ENCODE results near the gene AUH. TPM values are rescaled to one million over a fixed set of nuclear protein-coding genes. Genes with fewer than 3 reads are reported as not detected.

AUH gene
- total and polyA plus RNA-seq, 2 donors (not counting 1 experiment from before 2014, with no cell fraction given) = 5.2 to 29.1 TPM

DNA sequence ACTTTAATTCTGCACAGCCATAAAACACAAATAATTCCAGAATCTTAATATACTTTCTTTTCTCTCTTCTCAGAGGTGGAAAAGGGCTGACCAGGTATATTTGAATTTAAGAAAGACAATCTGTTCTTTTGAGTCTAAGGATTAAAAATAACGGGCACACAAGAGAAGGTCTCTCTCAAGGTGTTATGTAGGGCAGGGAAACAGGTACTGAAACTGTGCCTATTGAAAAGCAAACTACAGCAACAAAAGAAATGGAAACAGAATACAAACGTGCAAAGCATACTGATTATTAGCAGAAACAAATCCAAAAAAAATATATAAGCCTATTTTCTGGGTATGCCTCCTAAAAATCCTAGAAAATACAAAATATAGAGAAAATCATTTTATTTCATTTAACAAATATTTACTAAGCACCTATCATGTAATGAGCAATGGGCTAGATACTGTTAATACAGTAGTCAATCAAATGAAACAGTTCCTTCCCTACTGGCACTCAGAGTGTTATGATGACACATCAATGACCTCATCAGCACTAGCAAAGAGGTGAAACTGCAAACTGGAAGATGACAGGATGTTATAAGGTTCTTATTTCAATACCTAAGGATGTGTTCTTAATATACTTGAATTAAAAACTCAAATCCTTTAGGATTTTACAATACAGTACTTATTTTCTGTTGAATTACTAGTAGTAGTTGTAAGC is 87.7 kb downstream of the AUH start:
- H3K27ac ChIP-seq (ENCODE audit: low read length in 2 of 2) = no peak overlapping the region
- no peaks in the 10 kb centered on the region for H3K9me3 ChIP-seq (ENCODE audit: control extremely low read depth in 1 of 3, control insufficient read depth in 2 of 3, insufficient read depth in 1 of 3, low read length in 2 of 3)
- Mint-ChIP-seq H3K4me1 (peaks cover 10% of the 10 kb centered on the region), H3K4me3 (no peak overlapping the region), H3K9me3 (ENCODE audit: insufficient read depth) (no peaks in the 10 kb centered on the region), H3K27ac (no peak overlapping the region), H3K27me3 (no peaks in the 10 kb centered on the region)
- no peak for ATAC-seq (ENCODE audit: low read depth)
- no peak overlapping the region for H2AFZ ChIP-seq (ENCODE audit: insufficient read depth, low read depth, low read length, poor library complexity, severe bottlenecking)
- no peaks in the 10 kb centered on the region for H3K36me3 ChIP-seq (replicated peaks in 1 of 2; ENCODE audit: control extremely low read depth in 1 of 2, control insufficient read depth in 1 of 2, extremely low read depth in 1 of 2, insufficient read depth in 2 of 2, low read length in 1 of 2)
- peak; percentile 28 for DNase-seq
- H3K79me2 ChIP-seq (ENCODE audit: control insufficient read depth, insufficient read depth, low read length) = no peaks in the 10 kb centered on the region
- no peaks in the 10 kb centered on the region for H4K20me1 ChIP-seq (ENCODE audit: control insufficient read depth, insufficient read depth, low read length, poor library complexity, severe bottlenecking)
- ChIA-PET CTCF (no interaction called here), POLR2A (no interaction called here)
- H3K27me3 ChIP-seq (replicated peaks in 1 of 4; ENCODE audit: control extremely low read depth in 1 of 4, control insufficient read depth in 3 of 4, insufficient read depth in 4 of 4, low read length in 3 of 4) = no peaks in the 10 kb centered on the region
- no peak overlapping the region for H3K4me3 ChIP-seq (ENCODE audit: control extremely low read depth in 1 of 5, extremely low read depth in 1 of 5, insufficient read depth in 1 of 5, low read depth in 2 of 5, low read length in 4 of 5)
- TF ChIP-seq, protein P1, sequence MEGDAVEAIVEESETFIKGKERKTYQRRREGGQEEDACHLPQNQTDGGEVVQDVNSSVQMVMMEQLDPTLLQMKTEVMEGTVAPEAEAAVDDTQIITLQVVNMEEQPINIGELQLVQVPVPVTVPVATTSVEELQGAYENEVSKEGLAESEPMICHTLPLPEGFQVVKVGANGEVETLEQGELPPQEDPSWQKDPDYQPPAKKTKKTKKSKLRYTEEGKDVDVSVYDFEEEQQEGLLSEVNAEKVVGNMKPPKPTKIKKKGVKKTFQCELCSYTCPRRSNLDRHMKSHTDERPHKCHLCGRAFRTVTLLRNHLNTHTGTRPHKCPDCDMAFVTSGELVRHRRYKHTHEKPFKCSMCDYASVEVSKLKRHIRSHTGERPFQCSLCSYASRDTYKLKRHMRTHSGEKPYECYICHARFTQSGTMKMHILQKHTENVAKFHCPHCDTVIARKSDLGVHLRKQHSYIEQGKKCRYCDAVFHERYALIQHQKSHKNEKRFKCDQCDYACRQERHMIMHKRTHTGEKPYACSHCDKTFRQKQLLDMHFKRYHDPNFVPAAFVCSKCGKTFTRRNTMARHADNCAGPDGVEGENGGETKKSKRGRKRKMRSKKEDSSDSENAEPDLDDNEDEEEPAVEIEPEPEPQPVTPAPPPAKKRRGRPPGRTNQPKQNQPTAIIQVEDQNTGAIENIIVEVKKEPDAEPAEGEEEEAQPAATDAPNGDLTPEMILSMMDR (IDR thresholded peaks at IDR 0.05) = no peak
- no peak for TF ChIP-seq EZH2 (IDR thresholded peaks at IDR 0.05; ENCODE audit: borderline replicate concordance, insufficient read depth, low read depth, low read length, poor library complexity, severe bottlenecking)
- H3K9ac ChIP-seq (ENCODE audit: low read length) = no peak overlapping the region
- H3K4me1 ChIP-seq (ENCODE audit: control insufficient read depth in 2 of 2, insufficient read depth in 2 of 2, low read length in 2 of 2) = no peaks in the 10 kb centered on the region
- intact Hi-C loops (cut with micrococcal nuclease) = no loop called here
- H3K4me2 ChIP-seq (replicated peaks; ENCODE audit: low read depth, low read length, poor library complexity, severe bottlenecking) = no peak overlapping the region
- no CpG with 5 or more reads among the region's 2 CpGs for WGBS (ENCODE audit: insufficient coverage)

DNA sequence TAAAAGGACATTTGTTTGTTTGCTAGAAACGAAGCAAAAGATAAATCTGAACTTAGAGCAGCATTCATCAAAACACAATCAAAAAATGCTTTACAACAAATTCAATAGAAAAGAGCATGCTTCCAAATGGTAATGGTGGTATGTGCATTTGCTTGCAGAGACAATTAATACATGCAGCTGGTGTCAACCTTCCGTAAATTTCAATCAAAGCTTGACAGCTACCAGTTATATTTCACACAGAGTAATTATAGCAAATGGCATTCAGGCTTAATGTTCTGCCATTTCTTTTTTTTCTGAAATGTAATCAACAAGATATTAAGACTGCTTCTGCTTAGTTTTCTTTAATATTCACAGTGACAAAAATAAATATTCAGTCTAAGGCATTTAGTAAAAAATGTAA is 90.6 kb downstream of the AUH start:
- intact Hi-C loops (cut with micrococcal nuclease) = no loop called here
- no CpG with 5 or more reads among the region's 2 CpGs for WGBS (ENCODE audit: insufficient coverage)
- H3K4me2 ChIP-seq (replicated peaks; ENCODE audit: low read depth, low read length, poor library complexity, severe bottlenecking) = no peak overlapping the region
- ChIA-PET POLR2A (no interaction called here), CTCF (no interaction called here)
- peaks cover 0 to 3% of the 10 kb centered on the region in 2 experiments for H3K36me3 ChIP-seq (replicated peaks in 1 of 2; ENCODE audit: control extremely low read depth in 1 of 2, control insufficient read depth in 1 of 2, extremely low read depth in 1 of 2, insufficient read depth in 2 of 2, low read length in 1 of 2)
- H3K27ac ChIP-seq (ENCODE audit: low read length in 2 of 2) = no peak overlapping the region
- no peaks in the 10 kb centered on the region for H3K79me2 ChIP-seq (ENCODE audit: control insufficient read depth, insufficient read depth, low read length)
- no peaks in the 10 kb centered on the region for H3K9me3 ChIP-seq (ENCODE audit: control extremely low read depth in 1 of 3, control insufficient read depth in 2 of 3, insufficient read depth in 1 of 3, low read length in 2 of 3)
- ATAC-seq (ENCODE audit: low read depth) (no peak), DNase-seq (no peak)
- no peaks in the 10 kb centered on the region for H3K27me3 ChIP-seq (replicated peaks in 1 of 4; ENCODE audit: control extremely low read depth in 1 of 4, control insufficient read depth in 3 of 4, insufficient read depth in 4 of 4, low read length in 3 of 4)
- H3K27ac Mint-ChIP-seq = no peak overlapping the region
- no peaks in the 10 kb centered on the region for H3K9me3 Mint-ChIP-seq (ENCODE audit: insufficient read depth)
- H3K4me1 ChIP-seq (ENCODE audit: control insufficient read depth in 2 of 2, insufficient read depth in 2 of 2, low read length in 2 of 2) = no peaks in the 10 kb centered on the region
- TF ChIP-seq EZH2 (IDR thresholded peaks at IDR 0.05; ENCODE audit: borderline replicate concordance, insufficient read depth, low read depth, low read length, poor library complexity, severe bottlenecking) = no peak
- TF ChIP-seq, protein P1 (IDR thresholded peaks at IDR 0.05) = no peak
- H4K20me1 ChIP-seq (ENCODE audit: control insufficient read depth, insufficient read depth, low read length, poor library complexity, severe bottlenecking) = no peaks in the 10 kb centered on the region
- peaks cover 10% of the 10 kb centered on the region for H3K4me1 Mint-ChIP-seq
- H3K27me3 Mint-ChIP-seq = no peaks in the 10 kb centered on the region
- no peak overlapping the region for H3K4me3 ChIP-seq (ENCODE audit: control extremely low read depth in 1 of 5, extremely low read depth in 1 of 5, insufficient read depth in 1 of 5, low read depth in 2 of 5, low read length in 4 of 5)
- no peak overlapping the region for H2AFZ ChIP-seq (ENCODE audit: insufficient read depth, low read depth, low read length, poor library complexity, severe bottlenecking)
- H3K4me3 Mint-ChIP-seq = no peak overlapping the region
- no peak overlapping the region for H3K9ac ChIP-seq (ENCODE audit: low read length)

Measured in B cell (primary cell).